Activated B cell treated with CpG ODN at 0.5 μM for 24 hours (primary cell): ENCODE data around the gene TUBB3. TPM values are rescaled to one million over a fixed set of nuclear protein-coding genes. Genes with fewer than 3 reads are reported as not detected.

Experiments
- ATAC-seq: fragments of 200-7000 bp; cut with Tn5 transposase; one replicate; pipeline ENCODE4 v1.10.0; 2021; ENCODE audit warnings: low read depth, mild to moderate bottlenecking, moderate library complexity
- CTCF ChIA-PET: fragments of 350-600 bp; sonication (Branson Sonifier 250); formaldehyde crosslinking; loops from one replicate; lab custom pipeline; 2021; ENCODE audit warnings: antibody characterized with exemption; lab: Charles Lee
- POLR2A ChIA-PET: fragments of 350-600 bp; sonication (Branson Sonifier 250); formaldehyde crosslinking; loops from one replicate; lab custom pipeline; 2021; ENCODE audit warnings: antibody characterized with exemption; lab: Charles Lee
- DNase-seq: peaks from one replicate; pipeline ENCODE4 v3.0.0; 2022
- H3K27ac Mint-ChIP-seq: one replicate; pipeline ENCODE4 v1.8.0; 2020; ENCODE audit warnings: mixed read lengths
- H3K27me3 Mint-ChIP-seq: one replicate; pipeline ENCODE4 v1.8.0; 2021; ENCODE audit warnings: mixed read lengths
- H3K36me3 Mint-ChIP-seq: one replicate; pipeline ENCODE4 v1.8.0; 2021; ENCODE audit warnings: low read depth, mixed read lengths
- H3K4me1 Mint-ChIP-seq: one replicate; pipeline ENCODE4 v1.8.0; 2021; ENCODE audit warnings: mixed read lengths
- H3K4me3 Mint-ChIP-seq: one replicate; pipeline ENCODE4 v1.8.0; 2020; ENCODE audit warnings: mild to moderate bottlenecking, mixed read lengths
- H3K9me3 Mint-ChIP-seq: one replicate; pipeline ENCODE4 v1.8.0; 2020; ENCODE audit warnings: mixed read lengths
- CTCF ChIP-seq: fragments of 200-600 bp; IDR thresholded peaks from one replicate; pipeline ENCODE4 v1.8.0; 2022; ENCODE audit warnings: antibody characterized with exemption, mild to moderate bottlenecking
- intact Hi-C: fragments of 100-400 bp; cut with micrococcal nuclease; formaldehyde crosslinking; loops from one replicate; pipeline ENCODE4 v1.15.1; 2024
- total RNA-seq: library from RNA; stranded (reverse); gene quantifications from 2 replicates; pipeline ENCODE4 v1.2.3, GENCODE V29; 2022

TUBB3 gene
- total RNA-seq, 1 donor from 2014 or later, result 0.33 TPM

- H3K4me3 Mint-ChIP-seq, result no peak overlapping the region
Measured at GRCh38 chr16:89984216-89984615, 61.1 kb downstream of the TUBB3 start.

DNA sequence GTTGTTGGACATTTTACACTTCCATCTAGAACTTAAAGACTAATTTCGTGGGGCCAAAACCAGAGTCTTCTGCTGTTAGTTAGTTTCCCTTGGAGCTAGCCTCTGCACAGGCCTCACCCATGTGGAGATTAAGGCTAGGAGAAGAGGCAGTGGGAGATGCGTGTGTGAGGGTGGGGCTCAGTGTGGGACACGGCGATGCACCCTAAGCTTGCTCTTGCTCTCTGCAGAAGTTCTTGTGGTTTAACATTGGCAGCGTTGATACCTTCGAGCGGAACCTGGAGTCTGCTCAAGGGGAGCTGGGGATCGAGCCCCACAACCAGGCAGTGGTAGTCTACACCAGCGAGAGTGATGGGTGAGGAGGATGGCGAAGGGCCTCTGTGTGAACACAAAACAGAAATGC lies 62.1 kb downstream of the TUBB3 start:
- H3K4me3 Mint-ChIP-seq, result no peak overlapping the region
- DNase-seq (no peak), ATAC-seq (no peak)
- H3K27me3 Mint-ChIP-seq, result no peaks in the 10 kb centered on the region
- POLR2A ChIA-PET, result interaction anchor here (0.6 to 0.9 kb wide), 2 partner anchors 112 to 440 kb away, joined by 4 read pairs; partner anchors contain the start of gene TCF25
- H3K4me1 Mint-ChIP-seq, result peaks cover 21% of the 10 kb centered on the region
- peaks cover 70% of the 10 kb centered on the region for H3K36me3 Mint-ChIP-seq
- no peak for TF ChIP-seq CTCF
- intact Hi-C loops, result no loop called here
- no peaks in the 10 kb centered on the region for H3K9me3 Mint-ChIP-seq
- H3K27ac Mint-ChIP-seq, result no peak overlapping the region
- CTCF ChIA-PET, result no interaction called here

More at GRCh38 chr16:89984216-89984615, 61.1 kb downstream of the TUBB3 start:
- no peak overlapping the region for H3K27ac Mint-ChIP-seq
- ChIA-PET POLR2A (no interaction called here), CTCF (no interaction called here)
- no peaks in the 10 kb centered on the region for H3K9me3 Mint-ChIP-seq
- peaks cover 21% of the 10 kb centered on the region for H3K4me1 Mint-ChIP-seq
- intact Hi-C loops, result no loop called here
- no peaks in the 10 kb centered on the region for H3K27me3 Mint-ChIP-seq
- no peak for DNase-seq
- no peak for TF ChIP-seq CTCF
- peaks cover 74% of the 10 kb centered on the region for H3K36me3 Mint-ChIP-seq
- no peak for ATAC-seq

Other genes with a start within 250 kb of the TUBB3 start
- 67.9 and 76.1 TPM in 2 replicates for gene CDK10, start 236.7 kb upstream of the TUBB3 start, total RNA-seq
- gene SPATA2L, start 221.6 kb upstream of the TUBB3 start, total RNA-seq, result 6.9 and 7.0 TPM in 2 replicates
- gene VPS9D1, start 202.4 kb upstream of the TUBB3 start, total RNA-seq, result 6.6 and 7.4 TPM in 2 replicates
- gene ZNF276, start 201.8 kb upstream of the TUBB3 start, total RNA-seq, result 43.8 and 52.0 TPM in 2 replicates
- 27.7 and 33.7 TPM in 2 replicates for gene FANCA, start 106.7 kb upstream of the TUBB3 start, total RNA-seq
- gene SPIRE2, start 94.9 kb upstream of the TUBB3 start, total RNA-seq, result 0.46 and 1.2 TPM in 2 replicates
- gene TCF25, start 49.8 kb upstream of the TUBB3 start, total RNA-seq, result 256 and 273 TPM in 2 replicates
- 4.8 and 6.8 TPM in 2 replicates for gene MC1R, start 4.5 kb upstream of the TUBB3 start, total RNA-seq
- 45.2 and 51.5 TPM in 2 replicates for gene DEF8, start 25.4 kb downstream of the TUBB3 start, total RNA-seq
- 0.32 and 0.47 TPM in 2 replicates for gene DBNDD1, start 96.1 kb downstream of the TUBB3 start, total RNA-seq
- not detected in 2 replicates for gene PRDM7, start 154.0 kb downstream of the TUBB3 start, total RNA-seq